SIG-M5 (cell line): Measurements from ENCODE around the gene PPP1R27.

Source experiments
- DNase-seq: peaks from one replicate; lab custom pipeline; 2025; lab: John Stamatoyannopoulos, UW

PPP1R27 gene

GRCh38 chr17:81821147-81821546 lies 13.7 kb downstream of the PPP1R27 start:
- no peak for DNase-seq

- no peak for DNase-seq
Measured at GRCh38 chr17:81819708-81820107, 15.1 kb downstream of the PPP1R27 start.

GRCh38 chr17:81817758-81818147 lies 17.1 kb downstream of the PPP1R27 start:
- DNase-seq = no peak

GRCh38 chr17:81815646-81815986 lies 19.2 kb downstream of the PPP1R27 start:
- no peak for DNase-seq

- DNase-seq = no peak
Measured at GRCh38 chr17:81814748-81815645, 19.9 kb downstream of the PPP1R27 start.

- DNase-seq = no peak
Measured at GRCh38 chr17:81813861-81814683, 20.8 kb downstream of the PPP1R27 start.

GRCh38 chr17:81813371-81813684 lies 21.5 kb downstream of the PPP1R27 start:
- no peak for DNase-seq

GRCh38 chr17:81812571-81813370 lies 22.1 kb downstream of the PPP1R27 start:
- DNase-seq = no peak

- DNase-seq = no peak
Measured at GRCh38 chr17:81811705-81812570, 22.9 kb downstream of the PPP1R27 start.

GRCh38 chr17:81810892-81811704 lies 23.8 kb downstream of the PPP1R27 start:
- DNase-seq = no peak

- no peak for DNase-seq
Measured at GRCh38 chr17:81810476-81810875, 24.4 kb downstream of the PPP1R27 start.

GRCh38 chr17:81809556-81809998 lies 25.3 kb downstream of the PPP1R27 start:
- no peak for DNase-seq

GRCh38 chr17:81808778-81809555 lies 25.9 kb downstream of the PPP1R27 start:
- DNase-seq = no peak

GRCh38 chr17:81807839-81808238 lies 27.0 kb downstream of the PPP1R27 start:
- DNase-seq = no peak

GRCh38 chr17:81807210-81807719 lies 27.6 kb downstream of the PPP1R27 start:
- no peak for DNase-seq

GRCh38 chr17:81806461-81807209 lies 28.2 kb downstream of the PPP1R27 start:
- DNase-seq = no peak

- DNase-seq = no peak
Measured at GRCh38 chr17:81805707-81806460, 29.0 kb downstream of the PPP1R27 start.
